ENCODE data around the gene MEGF8. TPM values are rescaled to one million over a fixed set of nuclear protein-coding genes. Genes with fewer than 3 reads are reported as not detected.

The MEGF8 gene
- total and polyA plus RNA-seq, 2 donors (not counting 3 experiments of a cell fraction or from before 2014, with no cell fraction given): 20.6 to 39.6 TPM

DNA sequence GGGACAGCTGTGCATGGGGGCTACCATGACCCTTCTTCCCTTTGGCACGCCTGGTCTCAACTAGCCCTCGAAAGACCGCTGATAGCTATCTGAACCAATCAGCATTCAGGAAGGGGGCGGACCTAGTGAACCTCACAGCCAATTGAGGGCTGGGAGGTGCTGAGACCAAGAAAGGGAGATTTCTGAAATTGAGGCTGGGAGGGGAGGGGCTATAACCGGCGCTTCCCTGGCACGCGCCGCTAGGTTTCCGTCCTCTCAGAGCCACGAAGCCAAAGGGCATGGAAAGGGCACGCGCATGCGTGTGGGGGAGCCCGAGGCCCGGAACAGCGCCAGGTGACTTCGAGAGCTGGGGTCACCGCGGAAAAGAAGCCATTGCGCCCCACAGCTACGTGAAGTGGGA is 18.8 kb upstream of the MEGF8 start:
- no peak for DNase-seq (ENCODE audit: low read depth, low spot score)
- TF ChIP-seq JUN (IDR thresholded peaks at IDR 0.05; ENCODE audit: borderline replicate concordance, insufficient read depth, insufficient read length, low read depth): no peak
- TF ChIP-seq FOS (IDR thresholded peaks at IDR 0.05; ENCODE audit: borderline replicate concordance, insufficient read depth, low read length): no peak
- TF ChIP-seq MAX (IDR thresholded peaks at IDR 0.05; ENCODE audit: insufficient read depth, insufficient read length): no peak
- no peak for TF ChIP-seq EZH2 (IDR thresholded peaks at IDR 0.05; ENCODE audit: borderline replicate concordance, low read depth, low read length, severe bottlenecking)
- TF ChIP-seq POLR2AphosphoS5 (IDR thresholded peaks at IDR 0.05; ENCODE audit: insufficient read depth, low read depth, low read length): no peak
- TF ChIP-seq MYC (IDR thresholded peaks at IDR 0.05; ENCODE audit: low read depth, low read length): no peak
- TF ChIP-seq GATA2 (IDR thresholded peaks at IDR 0.05; ENCODE audit: insufficient read depth, insufficient read length, low read depth, low read length): no peak
- TF ChIP-seq CTCF (IDR thresholded peaks at IDR 0.05; ENCODE audit: extremely low read depth in 1 of 2, insufficient read depth in 1 of 2, low read depth in 1 of 2, low read length in 2 of 2): no peak
- TF ChIP-seq POLR2A (IDR thresholded peaks at IDR 0.05; ENCODE audit: low read depth, low read length): no peak

More for the DNA sequence above, 18.8 kb upstream of the MEGF8 start:
- no peak for FAIRE-seq
- Histone ChIP-seq H3K27me3 (ENCODE audit: control insufficient read depth in 2 of 2, insufficient read depth in 2 of 2, low read length in 2 of 2) (no peaks in the 10 kb centered on the region), H3K79me2 (ENCODE audit: control insufficient read depth, insufficient read depth, low read length) (no peaks in the 10 kb centered on the region), H3K4me3 (replicated peaks in 1 of 3; ENCODE audit: insufficient read depth in 1 of 3, low read depth in 1 of 3, low read length in 3 of 3) (no peak overlapping the region), H3K9me3 (replicated peaks; ENCODE audit: control insufficient read depth, insufficient read depth, low read length) (no peaks in the 10 kb centered on the region), H4K20me1 (replicated peaks; ENCODE audit: control insufficient read depth, extremely low read depth, insufficient read depth, low read length) (no peaks in the 10 kb centered on the region), H3K4me2 (ENCODE audit: insufficient read depth, low read length) (no peak overlapping the region), H3K27ac (ENCODE audit: insufficient read depth, low read depth, low read length) (no peak overlapping the region), H3K36me3 (ENCODE audit: control insufficient read depth in 2 of 2, extremely low read depth in 1 of 2, insufficient read depth in 2 of 2, low read length in 2 of 2) (no peaks in the 10 kb centered on the region), H3K9ac (replicated peaks; ENCODE audit: extremely low read depth, insufficient read depth, low read length) (no peak overlapping the region), H3K9me1 (replicated peaks; ENCODE audit: control insufficient read depth, extremely low read depth, insufficient read depth, low read length) (no peaks in the 10 kb centered on the region), H3K4me1 (ENCODE audit: control insufficient read depth, extremely low read depth, insufficient read depth, low read length) (peaks cover 6% of the 10 kb centered on the region), H2AFZ (ENCODE audit: low read depth, low read length) (no peak overlapping the region)
- intact Hi-C loops (cut with micrococcal nuclease) (no loop called here), dilution Hi-C loops (cut with MboI; ENCODE audit: extremely low pct_ligation_motif_present, low sequenced_read_pairs) (no loop called here)
- no TSS peak for BruUV-seq (replicated peaks)
- ChIA-PET CTCF (no interaction called here), POLR2A (no interaction called here)

All from endothelial cell of umbilical vein (primary cell).